NCI-H526 (cell line): Measurements from ENCODE around the gene NPHS1.

Experiments
- DNase-seq, 2 experiments: peaks; one replicate each; lab custom pipeline; 2025; lab: John Stamatoyannopoulos, UW

The NPHS1 gene

GRCh38 chr19:35787227-35787799 is 65.0 kb downstream of the NPHS1 start:
- no peak for DNase-seq

GRCh38 chr19:35786299-35787160 is 65.8 kb downstream of the NPHS1 start:
- DNase-seq: no peak

GRCh38 chr19:35785339-35785627 is 67.0 kb downstream of the NPHS1 start:
- DNase-seq: no peak

- peak in 1 of 2 experiments; percentile 16 for DNase-seq
These were observed 67.6 kb downstream of the NPHS1 start for GRCh38 chr19:35784503-35785338.

GRCh38 chr19:35783469-35784434 is 68.6 kb downstream of the NPHS1 start:
- no peak for DNase-seq

GRCh38 chr19:35782589-35782988 is 69.7 kb downstream of the NPHS1 start:
- no peak for DNase-seq

- DNase-seq: no peak
These were observed 70.7 kb downstream of the NPHS1 start for GRCh38 chr19:35781650-35782049.

- DNase-seq: no peak
These were observed 71.6 kb downstream of the NPHS1 start for GRCh38 chr19:35780717-35781116.

- no peak for DNase-seq
These were observed 72.2 kb downstream of the NPHS1 start for GRCh38 chr19:35780058-35780457.

- no peak for DNase-seq
These were observed 73.3 kb downstream of the NPHS1 start for GRCh38 chr19:35779033-35779432.

GRCh38 chr19:35777961-35778360 is 74.3 kb downstream of the NPHS1 start:
- DNase-seq: no peak

GRCh38 chr19:35777086-35777841 is 75.0 kb downstream of the NPHS1 start:
- DNase-seq: peak in 1 of 2 experiments; percentile 56

GRCh38 chr19:35776102-35776788 is 76.1 kb downstream of the NPHS1 start:
- DNase-seq: peak; percentile 41 to 70
